Esophagus muscularis mucosa (tissue), 4 donors: ENCODE measurements around the gene LRP5.

Experiments
- CTCF ChIP-seq, 3 experiments: fragments of 200-600 bp in 2 of 3; fragments of 450-650 bp in 1 of 3; sonication (generic) in 2 of 3; IDR thresholded peaks; one replicate each; pipeline ENCODE4 v1.5.1; 2017 to 2019; ENCODE audit warnings: antibody characterized with exemption in 3 of 3, mild to moderate bottlenecking in 2 of 3, moderate library complexity in 1 of 3
- EP300 ChIP-seq: sonication (generic); formaldehyde crosslinking; IDR thresholded peaks from one replicate; pipeline ENCODE4 v1.6.1; 2017; ENCODE audit warnings: antibody characterized with exemption
- POLR2AphosphoS5 ChIP-seq, 2 donors: sonication (generic); formaldehyde crosslinking; IDR thresholded peaks; one replicate each; pipeline ENCODE4 v1.6.1; 2017; ENCODE audit warnings: antibody characterized with exemption in 2 of 2

- TF ChIP-seq POLR2AphosphoS5 (IDR thresholded peaks at IDR 0.05) (no peak), EP300 (no peak), CTCF (IDR thresholded peaks at IDR 0.05) (no peak)
These were observed 154.9 kb downstream of the LRP5 start for GRCh38 chr11:68467201-68467834.
